ENCODE results near the gene URAD. TPM values are rescaled to one million over a fixed set of nuclear protein-coding genes. Genes with fewer than 3 reads are reported as not detected.

The URAD gene
- total RNA-seq, 4 donors from 2014 or later = not detected

DNA sequence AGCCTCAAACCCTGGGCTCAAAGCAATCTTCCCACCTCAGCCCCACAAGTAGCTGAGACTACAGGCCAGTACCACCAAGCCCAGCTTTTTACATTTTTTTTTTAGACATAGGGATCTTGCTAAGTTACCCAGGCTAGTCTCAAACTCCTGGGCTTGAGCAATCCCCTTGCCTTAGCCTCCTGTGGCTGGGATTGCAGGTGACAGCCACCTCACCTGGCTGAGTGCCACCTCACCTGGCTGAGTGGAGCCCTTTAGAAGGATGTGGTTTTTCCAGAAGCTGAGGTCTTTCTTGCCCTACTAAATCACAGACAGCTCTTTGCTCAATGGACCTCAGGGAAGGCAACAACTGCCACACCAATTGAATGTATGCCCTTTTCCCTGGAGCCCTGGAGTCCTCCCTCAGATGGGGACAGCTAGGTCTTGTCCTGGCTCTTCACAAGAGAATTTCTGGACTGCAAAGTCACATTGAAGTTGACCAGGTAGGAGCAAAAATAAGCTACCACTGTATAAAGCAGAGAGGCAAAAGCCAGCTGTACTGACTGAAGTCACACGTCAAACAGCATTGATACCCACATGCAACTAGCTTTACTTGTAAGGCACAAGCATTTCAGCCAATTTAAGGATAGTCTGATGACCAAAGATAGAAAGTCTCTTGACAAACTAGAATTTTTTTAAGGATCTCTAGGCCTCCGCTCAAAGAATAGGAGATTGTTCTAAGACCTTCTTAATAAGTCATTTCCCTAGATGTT lies 54.7 kb downstream of the URAD start:
- intact Hi-C loops (cut with DNase I; ENCODE audit: low total_unique reads) = no loop called here
- no peak for TF ChIP-seq POLR2A (IDR thresholded peaks at IDR 0.05)
- TF ChIP-seq, protein P1, sequence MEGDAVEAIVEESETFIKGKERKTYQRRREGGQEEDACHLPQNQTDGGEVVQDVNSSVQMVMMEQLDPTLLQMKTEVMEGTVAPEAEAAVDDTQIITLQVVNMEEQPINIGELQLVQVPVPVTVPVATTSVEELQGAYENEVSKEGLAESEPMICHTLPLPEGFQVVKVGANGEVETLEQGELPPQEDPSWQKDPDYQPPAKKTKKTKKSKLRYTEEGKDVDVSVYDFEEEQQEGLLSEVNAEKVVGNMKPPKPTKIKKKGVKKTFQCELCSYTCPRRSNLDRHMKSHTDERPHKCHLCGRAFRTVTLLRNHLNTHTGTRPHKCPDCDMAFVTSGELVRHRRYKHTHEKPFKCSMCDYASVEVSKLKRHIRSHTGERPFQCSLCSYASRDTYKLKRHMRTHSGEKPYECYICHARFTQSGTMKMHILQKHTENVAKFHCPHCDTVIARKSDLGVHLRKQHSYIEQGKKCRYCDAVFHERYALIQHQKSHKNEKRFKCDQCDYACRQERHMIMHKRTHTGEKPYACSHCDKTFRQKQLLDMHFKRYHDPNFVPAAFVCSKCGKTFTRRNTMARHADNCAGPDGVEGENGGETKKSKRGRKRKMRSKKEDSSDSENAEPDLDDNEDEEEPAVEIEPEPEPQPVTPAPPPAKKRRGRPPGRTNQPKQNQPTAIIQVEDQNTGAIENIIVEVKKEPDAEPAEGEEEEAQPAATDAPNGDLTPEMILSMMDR (IDR thresholded peaks at IDR 0.05) = no peak
- H3K4me3 ChIP-seq (ENCODE audit: low read depth, poor library complexity, severe bottlenecking) = no peak overlapping the region
- no peak for DNase-seq (ENCODE audit: low spot score in 2 of 2)
- 65 to 84% methylated on average over 2 of the region's 2 CpGs for WGBS, 2 donors

DNA sequence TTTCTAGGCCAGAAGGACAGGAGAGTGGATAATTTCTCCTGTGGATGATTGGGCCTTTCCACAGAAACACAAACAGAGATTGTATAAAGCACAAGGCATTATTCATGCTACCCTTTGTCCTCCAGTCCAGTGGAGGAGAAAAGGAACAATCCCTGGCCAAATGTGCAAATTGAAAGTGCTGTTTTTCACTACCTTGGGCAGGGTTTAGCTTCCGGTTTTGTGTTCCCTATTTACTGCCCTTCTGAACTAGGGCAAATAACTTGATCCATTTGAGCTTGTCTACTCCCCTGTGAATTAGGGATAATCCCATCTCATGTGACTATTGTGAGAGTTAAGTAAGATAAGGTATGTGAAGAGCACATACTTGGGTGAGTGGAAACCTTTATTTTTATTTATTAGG lies 55.4 kb downstream of the URAD start:
- intact Hi-C loops (cut with DNase I; ENCODE audit: low total_unique reads) = no loop called here
- DNase-seq (ENCODE audit: low spot score in 2 of 2) = no peak
- TF ChIP-seq POLR2A (IDR thresholded peaks at IDR 0.05) = no peak
- TF ChIP-seq, protein P1 (IDR thresholded peaks at IDR 0.05) = no peak
- H3K4me3 ChIP-seq (ENCODE audit: low read depth, poor library complexity, severe bottlenecking) = no peak overlapping the region
- WGBS, 2 donors = 58 to 78% methylated on average over 1 of the region's 1 CpG

DNA sequence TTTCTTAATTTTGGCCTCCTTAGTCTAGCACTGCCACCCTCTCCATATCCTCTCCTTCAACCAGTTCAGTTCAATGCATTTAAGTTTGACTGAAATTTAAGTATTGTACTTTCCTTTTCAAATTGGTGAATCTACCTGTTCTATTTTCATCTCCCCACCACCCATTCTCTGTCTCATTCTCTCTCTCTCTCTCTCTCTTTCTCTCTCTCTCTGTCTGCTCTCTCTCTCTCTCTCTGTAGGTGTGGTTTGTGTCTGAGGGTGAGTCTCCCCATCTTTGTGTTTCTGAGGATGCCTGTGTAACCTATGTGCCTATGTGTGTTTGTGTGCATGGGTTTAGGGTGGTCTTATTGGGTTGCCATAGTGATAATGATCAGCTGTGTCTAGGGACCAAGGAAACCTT lies 58.6 kb downstream of the URAD start:
- TF ChIP-seq, protein P1 (IDR thresholded peaks at IDR 0.05) = no peak
- TF ChIP-seq POLR2A (IDR thresholded peaks at IDR 0.05) = no peak
- intact Hi-C loops (cut with DNase I; ENCODE audit: low total_unique reads) = no loop called here
- H3K4me3 ChIP-seq (ENCODE audit: low read depth, poor library complexity, severe bottlenecking) = no peak overlapping the region
- no peak for DNase-seq (ENCODE audit: low spot score in 2 of 2)

DNA sequence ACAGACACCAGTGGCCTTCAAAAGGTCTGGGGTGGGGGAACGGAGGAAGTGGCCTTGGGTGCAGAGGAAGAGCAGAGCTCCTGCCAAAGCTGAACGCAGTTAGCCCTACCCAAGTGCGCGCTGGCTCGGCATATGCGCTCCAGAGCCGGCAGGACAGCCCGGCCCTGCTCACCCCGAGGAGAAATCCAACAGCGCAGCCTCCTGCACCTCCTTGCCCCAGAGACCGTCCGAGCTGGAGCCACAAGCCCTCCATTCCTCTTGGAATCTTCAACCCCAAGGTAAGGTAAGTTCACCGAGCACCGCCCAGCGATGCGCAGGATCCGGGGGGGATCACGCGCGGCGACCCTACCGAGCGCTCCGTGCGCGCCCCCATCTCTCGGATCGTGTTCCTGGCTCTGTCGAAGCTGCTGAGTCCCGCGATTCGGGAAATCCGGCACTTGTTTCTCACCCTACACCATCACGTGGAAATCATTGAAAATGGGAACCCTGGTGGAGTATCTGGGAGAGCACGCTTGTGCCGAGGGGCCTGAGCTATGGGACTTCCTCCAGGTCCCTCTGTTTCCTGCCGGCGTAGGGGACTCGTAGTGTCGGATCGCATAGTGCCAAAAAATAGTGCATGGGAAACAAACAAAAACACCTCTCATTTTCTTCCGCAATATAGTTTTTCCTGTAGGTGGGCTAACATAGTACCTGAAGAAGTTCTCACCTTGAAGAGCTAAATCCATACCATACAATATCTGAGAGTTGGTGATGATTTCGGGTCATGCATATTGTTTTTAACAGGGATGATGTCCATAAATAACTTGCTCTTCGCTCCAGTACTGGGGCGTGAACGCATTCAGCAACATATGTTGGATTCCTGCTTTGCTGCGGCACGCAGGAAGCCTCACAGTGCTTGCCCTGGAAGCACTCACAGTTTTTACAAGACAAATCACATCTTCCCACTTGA lies 59.4 kb downstream of the URAD start:
- intact Hi-C loops (cut with DNase I; ENCODE audit: low total_unique reads) = no loop called here
- WGBS, 2 donors = 3% methylated on average over 45 of the region's 48 CpGs
- TF ChIP-seq, protein P1 (IDR thresholded peaks at IDR 0.05) = no peak
- TF ChIP-seq POLR2A (IDR thresholded peaks at IDR 0.05) = no peak
- no peak for DNase-seq (ENCODE audit: low spot score in 2 of 2)
- H3K4me3 ChIP-seq (ENCODE audit: low read depth, poor library complexity, severe bottlenecking) = no peak overlapping the region

DNA sequence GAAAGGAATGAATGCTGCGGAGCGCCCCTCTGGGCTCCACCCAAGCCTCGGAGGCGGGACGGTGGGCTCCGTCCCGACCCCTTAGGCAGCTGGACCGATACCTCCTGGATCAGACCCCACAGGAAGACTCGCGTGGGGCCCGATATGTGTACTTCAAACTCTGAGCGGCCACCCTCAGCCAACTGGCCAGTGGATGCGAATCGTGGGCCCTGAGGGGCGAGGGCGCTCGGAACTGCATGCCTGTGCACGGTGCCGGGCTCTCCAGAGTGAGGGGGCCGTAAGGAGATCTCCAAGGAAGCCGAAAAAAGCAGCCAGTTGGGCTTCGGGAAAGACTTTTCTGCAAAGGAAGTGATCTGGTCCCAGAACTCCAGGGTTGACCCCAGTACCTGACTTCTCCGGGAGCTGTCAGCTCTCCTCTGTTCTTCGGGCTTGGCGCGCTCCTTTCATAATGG lies 60.1 kb downstream of the URAD start:
- TF ChIP-seq POLR2A (IDR thresholded peaks at IDR 0.05) = no peak
- TF ChIP-seq, protein P1 (IDR thresholded peaks at IDR 0.05) = no peak
- no peak for DNase-seq (ENCODE audit: low spot score in 2 of 2)
- no peak overlapping the region for H3K4me3 ChIP-seq (ENCODE audit: low read depth, poor library complexity, severe bottlenecking)
- intact Hi-C loops (cut with DNase I; ENCODE audit: low total_unique reads) = no loop called here
- WGBS, 2 donors = 4 to 8% methylated on average over 14 to 26 of the region's 26 CpGs

Other genes starting within 250 kb of the URAD start
- not detected for gene GSX1, start 196.2 kb downstream of the URAD start, total RNA-seq
- not detected for gene PDX1, start 68.7 kb downstream of the URAD start, total RNA-seq
- not detected for gene CDX2, start 19.4 kb downstream of the URAD start, total RNA-seq
- gene FLT3, start 111.9 kb upstream of the URAD start, total RNA-seq = 1 to 10 TPM in 2 of 4 donors, under 1 TPM in 2; 0.72 to 1.3 (median 0.89) TPM
- gene PAN3, start 149.9 kb upstream of the URAD start, total RNA-seq = 10 to 100 TPM; 32.2 to 57.7 (median 46.9) TPM